C4-2B (cell line): ENCODE results near the gene CST4.

Experiments
- CTCF ChIP-seq: fragments of 450-650 bp; conservative IDR thresholded peaks from 2 replicates; pipeline ENCODE4 v1.5.1; 2017; ENCODE audit warnings: mild to moderate bottlenecking
- ZFX ChIP-seq: fragments of 450-650 bp; IDR thresholded peaks from 2 replicates; pipeline ENCODE4 v1.6.1; 2017

DNA sequence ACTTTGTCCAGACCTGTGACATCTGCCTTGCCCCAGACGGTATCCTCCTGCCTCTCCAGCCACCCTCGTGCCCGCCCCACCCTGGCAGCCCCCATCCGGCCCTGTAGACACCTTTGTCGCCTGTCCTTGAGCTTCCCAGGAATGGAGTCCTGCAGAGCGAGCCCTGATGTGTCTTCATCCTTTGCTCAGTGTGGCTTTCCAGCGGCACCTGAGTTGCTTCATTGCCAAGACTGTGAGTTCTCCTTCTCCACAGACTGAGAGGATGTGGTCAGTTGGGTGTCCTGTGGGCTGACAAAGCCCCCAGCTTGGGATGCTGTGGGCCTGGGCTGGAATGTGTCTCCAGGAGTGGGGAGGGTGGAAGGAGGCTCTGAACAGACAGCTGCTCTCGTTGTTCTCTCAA, 1.7 kb upstream of the CST4 start:
- no peak for TF ChIP-seq CTCF
- TF ChIP-seq ZFX, result no peak
